ENCODE results near the gene INTS11. TPM values are rescaled to one million over a fixed set of nuclear protein-coding genes. Genes with fewer than 3 reads are reported as not detected.

The INTS11 gene
- total RNA-seq, 1 experiment from 2014 or later = 161 TPM

GRCh38 chr1:1292442-1292779 lies 32.0 kb downstream of the INTS11 start:
- no peak for TF ChIP-seq ATF3 (IDR thresholded peaks at IDR 0.05)
- TF ChIP-seq RAD21 (IDR thresholded peaks at IDR 0.05; ENCODE audit: low read depth) = no peak
- TF ChIP-seq ZFX (IDR thresholded peaks at IDR 0.05) = no peak
- TF ChIP-seq SRF (IDR thresholded peaks at IDR 0.05; ENCODE audit: low read depth) = no peak
- TF ChIP-seq POLR2AphosphoS5 (IDR thresholded peaks at IDR 0.05; ENCODE audit: low read depth, low read length) = no peak
- no peak for TF ChIP-seq EZH2phosphoT487 (IDR thresholded peaks at IDR 0.05; ENCODE audit: borderline replicate concordance)
- no peak for TF ChIP-seq CBX3 (IDR thresholded peaks at IDR 0.05; ENCODE audit: low read depth)
- TF ChIP-seq CEBPB (IDR thresholded peaks at IDR 0.05; ENCODE audit: low read depth) = no peak
- TF ChIP-seq EZH2 (IDR thresholded peaks at IDR 0.05) = no peak
- no peak for TF ChIP-seq YY1 (IDR thresholded peaks at IDR 0.05; ENCODE audit: extremely low read depth, insufficient replicate concordance, low read depth, low read length)
- BruUV-seq (replicated peaks) = no TSS peak
- ATAC-seq (no peak), DNase-seq (ENCODE audit: low read depth, low spot score) (no peak)
- ChIA-PET CTCF (interaction anchor here (0.8 to 2.8 kb wide), 12 partner anchors 9 to 316 kb away, joined by 3 to 30 read pairs (median 4); no protein-coding TSS in a partner anchor), POLR2A (no interaction called here), RAD21 (ENCODE audit: low non-redundant PET in 1 of 2, low total read pairs in 2 of 2, uncharacterized antibody in 2 of 2, unreplicated experiment in 2 of 2) (interaction anchor here (0.7 to 1.5 kb wide), 5 partner anchors 12 to 170 kb away, joined by 3 to 7 read pairs (median 3); partner anchors contain the start of gene UBE2J2 (in 1 of the 2))
- Histone ChIP-seq H4K20me1 (ENCODE audit: insufficient read depth) (no peaks in the 10 kb centered on the region), H3K27me3 (ENCODE audit: insufficient read depth, low read length) (no peaks in the 10 kb centered on the region), H3K4me3 (replicated peaks in 1 of 2; ENCODE audit: low read depth in 1 of 2, low read length in 2 of 2) (no peak overlapping the region), H3K9me2 (ENCODE audit: insufficient read depth) (no peaks in the 10 kb centered on the region), H3K4me1 (ENCODE audit: control insufficient read depth in 1 of 2, insufficient read depth in 2 of 2, low read length in 2 of 2) (peaks cover 14 to 34% of the 10 kb centered on the region in 2 experiments), H3K4me2 (ENCODE audit: low read length) (no peak overlapping the region), H3K9ac (ENCODE audit: low read length) (no peak overlapping the region), H3K9me3 (ENCODE audit: control insufficient read depth in 1 of 2, insufficient read depth in 1 of 2, low read depth in 1 of 2, low read length in 2 of 2) (no peaks in the 10 kb centered on the region), H3K36me3 (ENCODE audit: control insufficient read depth in 1 of 2, insufficient read depth in 2 of 2, low read length in 2 of 2) (no peaks in the 10 kb centered on the region), H3K27ac (ENCODE audit: low read depth, low read length) (no peak overlapping the region), H3K79me2 (ENCODE audit: insufficient read depth, low read length) (no peaks in the 10 kb centered on the region), H2AFZ (ENCODE audit: low read depth, low read length, poor library complexity, severe bottlenecking) (no peak overlapping the region)
- intact Hi-C loops (cut with micrococcal nuclease) = no loop called here

Measured in HCT116 (cell line).